ENCODE measurements around the gene WDR5. TPM values are rescaled to one million over a fixed set of nuclear protein-coding genes. Genes with fewer than 3 reads are reported as not detected.

Gene WDR5
- total RNA-seq, 1 experiment from 2014 or later, result 29.1 TPM

DNA sequence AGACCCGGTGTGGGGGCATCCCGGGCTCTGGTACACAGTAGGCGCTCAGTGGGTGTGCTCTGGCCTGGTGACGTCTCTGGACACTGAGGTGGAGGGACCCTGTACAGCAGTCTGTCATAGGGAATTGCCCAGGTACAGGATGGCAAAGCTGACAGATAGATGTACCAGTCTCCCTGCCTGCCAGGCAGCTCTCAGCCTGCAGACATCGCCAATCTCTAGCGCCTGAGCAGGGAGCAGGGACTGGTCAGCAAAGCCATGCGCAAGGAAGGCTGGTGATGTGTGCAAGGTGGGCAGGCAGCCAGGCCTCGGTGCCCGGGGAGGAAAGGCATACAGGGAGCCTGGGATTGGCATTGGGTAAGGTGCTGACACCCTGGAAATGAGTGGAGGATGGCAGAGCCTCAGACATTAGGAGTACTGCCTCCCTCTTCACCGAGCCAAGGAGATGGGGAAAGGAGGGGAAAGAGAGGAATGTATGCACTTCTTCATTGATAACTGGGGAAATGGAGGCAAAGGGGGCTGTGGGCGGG is 34.2 kb upstream of the WDR5 start:
- Histone ChIP-seq H3K4me2 (ENCODE audit: low read length) (no peak overlapping the region), H3K79me2 (ENCODE audit: low read length) (no peaks in the 10 kb centered on the region), H3K9me3 (ENCODE audit: low read length) (no peaks in the 10 kb centered on the region), H4K20me1 (ENCODE audit: low read length) (no peaks in the 10 kb centered on the region), H3K9ac (ENCODE audit: low read length) (no peak overlapping the region), H3K4me3 (ENCODE audit: low read length) (no peak overlapping the region), H3K4me1 (ENCODE audit: insufficient read depth, low read length) (no peaks in the 10 kb centered on the region), H3K27me3 (ENCODE audit: low read length) (peaks cover 13% of the 10 kb centered on the region), H3F3A (ENCODE audit: low read length, unreplicated experiment) (no peaks in the 10 kb centered on the region), H2AFZ (ENCODE audit: low read length) (no peak overlapping the region), H3K36me3 (ENCODE audit: low read depth, low read length) (no peaks in the 10 kb centered on the region), H3K27ac (ENCODE audit: low read length) (no peak overlapping the region), H3K9me2 (replicated peaks; ENCODE audit: low read length) (no peaks in the 10 kb centered on the region)
- intact Hi-C loops (cut with micrococcal nuclease), result no loop called here
- ChIA-PET POLR2A (ENCODE audit: unreplicated experiment) (no interaction called here), CTCF (no interaction called here)
- DNase-seq (no peak), ATAC-seq (no peak)
- no TSS peak for BruUV-seq (replicated peaks)
- TF ChIP-seq EZH2phosphoT487 (IDR thresholded peaks at IDR 0.05; ENCODE audit: borderline replicate concordance, low read length) (no peak), EZH2 (IDR thresholded peaks at IDR 0.05; ENCODE audit: low read length, unreplicated experiment) (no peak)
- TF ChIP-seq, protein P1, sequence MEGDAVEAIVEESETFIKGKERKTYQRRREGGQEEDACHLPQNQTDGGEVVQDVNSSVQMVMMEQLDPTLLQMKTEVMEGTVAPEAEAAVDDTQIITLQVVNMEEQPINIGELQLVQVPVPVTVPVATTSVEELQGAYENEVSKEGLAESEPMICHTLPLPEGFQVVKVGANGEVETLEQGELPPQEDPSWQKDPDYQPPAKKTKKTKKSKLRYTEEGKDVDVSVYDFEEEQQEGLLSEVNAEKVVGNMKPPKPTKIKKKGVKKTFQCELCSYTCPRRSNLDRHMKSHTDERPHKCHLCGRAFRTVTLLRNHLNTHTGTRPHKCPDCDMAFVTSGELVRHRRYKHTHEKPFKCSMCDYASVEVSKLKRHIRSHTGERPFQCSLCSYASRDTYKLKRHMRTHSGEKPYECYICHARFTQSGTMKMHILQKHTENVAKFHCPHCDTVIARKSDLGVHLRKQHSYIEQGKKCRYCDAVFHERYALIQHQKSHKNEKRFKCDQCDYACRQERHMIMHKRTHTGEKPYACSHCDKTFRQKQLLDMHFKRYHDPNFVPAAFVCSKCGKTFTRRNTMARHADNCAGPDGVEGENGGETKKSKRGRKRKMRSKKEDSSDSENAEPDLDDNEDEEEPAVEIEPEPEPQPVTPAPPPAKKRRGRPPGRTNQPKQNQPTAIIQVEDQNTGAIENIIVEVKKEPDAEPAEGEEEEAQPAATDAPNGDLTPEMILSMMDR (conservative IDR thresholded peaks at IDR 0.05; ENCODE audit: low read depth, low read length), result no peak

DNA sequence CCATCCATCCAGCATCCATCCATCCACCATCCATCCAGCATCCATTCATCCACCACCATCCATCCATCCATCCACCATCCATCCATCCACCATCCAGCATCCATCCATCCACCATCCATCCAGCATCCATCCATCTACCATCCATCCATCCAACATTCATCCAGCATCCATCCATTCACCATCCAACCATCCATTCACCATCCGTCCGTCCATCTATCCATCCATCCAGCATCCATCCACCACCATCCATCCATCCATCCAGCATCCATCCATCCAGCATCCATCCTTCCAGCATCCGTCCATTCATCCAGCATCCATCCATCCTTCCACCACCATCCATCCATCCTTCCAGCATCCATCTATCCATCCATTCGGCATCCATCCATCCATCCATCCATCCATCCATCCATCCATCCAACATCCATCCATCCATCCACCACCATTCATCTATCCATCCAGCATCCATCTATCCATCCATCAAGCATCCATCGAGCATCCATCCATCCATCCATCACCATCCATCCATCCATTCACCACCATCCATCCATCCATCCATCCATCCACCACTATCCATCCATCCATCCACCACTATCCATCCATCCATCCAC is 32.4 kb upstream of the WDR5 start:
- no TSS peak for BruUV-seq (replicated peaks)
- H3K9ac ChIP-seq (ENCODE audit: low read length), result no peak overlapping the region
- ATAC-seq, result no peak
- H3F3A ChIP-seq (ENCODE audit: low read length, unreplicated experiment), result no peaks in the 10 kb centered on the region
- no peaks in the 10 kb centered on the region for H3K36me3 ChIP-seq (ENCODE audit: low read depth, low read length)
- ChIA-PET POLR2A (ENCODE audit: unreplicated experiment) (no interaction called here), CTCF (no interaction called here)
- H3K9me3 ChIP-seq (ENCODE audit: low read length), result no peaks in the 10 kb centered on the region
- TF ChIP-seq EZH2 (IDR thresholded peaks at IDR 0.05; ENCODE audit: low read length, unreplicated experiment), result no peak
- H3K79me2 ChIP-seq (ENCODE audit: low read length), result no peaks in the 10 kb centered on the region
- H4K20me1 ChIP-seq (ENCODE audit: low read length), result no peaks in the 10 kb centered on the region
- H3K4me3 ChIP-seq (ENCODE audit: low read length), result no peak overlapping the region
- no peak overlapping the region for H3K4me2 ChIP-seq (ENCODE audit: low read length)
- intact Hi-C loops (cut with micrococcal nuclease), result no loop called here
- H3K27ac ChIP-seq (ENCODE audit: low read length), result no peak overlapping the region
- DNase-seq, result no peak
- H3K9me2 ChIP-seq (replicated peaks; ENCODE audit: low read length), result no peaks in the 10 kb centered on the region
- H3K4me1 ChIP-seq (ENCODE audit: insufficient read depth, low read length), result no peaks in the 10 kb centered on the region
- no peak overlapping the region for H2AFZ ChIP-seq (ENCODE audit: low read length)
- peaks cover 13% of the 10 kb centered on the region for H3K27me3 ChIP-seq (ENCODE audit: low read length)

DNA sequence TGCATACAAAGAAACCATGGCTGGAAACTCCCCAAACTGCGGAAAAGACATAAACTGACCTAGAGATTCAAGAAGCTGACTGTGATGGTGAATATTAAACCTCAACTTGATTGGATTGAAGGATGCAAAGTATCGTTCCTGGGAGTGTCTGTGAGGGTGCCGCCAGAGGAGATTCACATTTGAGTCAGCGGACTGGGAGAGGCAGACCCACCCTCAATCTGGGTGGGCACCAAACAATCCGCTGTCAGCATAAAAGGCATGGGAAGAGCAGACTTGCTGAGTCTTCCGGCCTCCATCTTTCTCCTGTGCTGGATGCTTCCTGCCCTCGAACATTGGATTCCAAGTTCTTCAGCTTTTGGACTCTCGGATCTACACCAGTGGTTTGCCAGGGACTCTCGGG is 24.8 kb upstream of the WDR5 start:
- TF ChIP-seq, protein P1 (conservative IDR thresholded peaks at IDR 0.05; ENCODE audit: low read depth, low read length), result no peak
- TF ChIP-seq EZH2phosphoT487 (IDR thresholded peaks at IDR 0.05; ENCODE audit: borderline replicate concordance, low read length) (no peak), EZH2 (IDR thresholded peaks at IDR 0.05; ENCODE audit: low read length, unreplicated experiment) (no peak)
- POLR2A ChIA-PET (ENCODE audit: unreplicated experiment), result no interaction called here
- no TSS peak for BruUV-seq (replicated peaks)

More for the DNA sequence above, 24.8 kb upstream of the WDR5 start:
- CTCF ChIA-PET, result no interaction called here
- Histone ChIP-seq H3K36me3 (ENCODE audit: low read depth, low read length) (no peaks in the 10 kb centered on the region), H3K79me2 (ENCODE audit: low read length) (no peaks in the 10 kb centered on the region), H3K27me3 (ENCODE audit: low read length) (no peaks in the 10 kb centered on the region), H3K9me2 (replicated peaks; ENCODE audit: low read length) (no peaks in the 10 kb centered on the region), H3K4me3 (ENCODE audit: low read length) (no peak overlapping the region), H4K20me1 (ENCODE audit: low read length) (no peaks in the 10 kb centered on the region), H3K9ac (ENCODE audit: low read length) (no peak overlapping the region), H2AFZ (ENCODE audit: low read length) (no peak overlapping the region), H3K9me3 (ENCODE audit: low read length) (no peaks in the 10 kb centered on the region), H3K27ac (ENCODE audit: low read length) (no peak overlapping the region), H3F3A (ENCODE audit: low read length, unreplicated experiment) (no peaks in the 10 kb centered on the region), H3K4me2 (ENCODE audit: low read length) (no peak overlapping the region), H3K4me1 (ENCODE audit: insufficient read depth, low read length) (no peaks in the 10 kb centered on the region)
- no peak for DNase-seq
- intact Hi-C loops (cut with micrococcal nuclease), result no loop called here
- ATAC-seq, result no peak
